Choroid plexus epithelial cell (primary cell): Measurements from ENCODE around the gene CFAP57.

Experiments used
- DNase-seq: peaks from one replicate; pipeline ENCODE4 v3.0.0-alpha.2; 2010; ENCODE audit warnings: low read depth
- H3K4me3 ChIP-seq: 2 replicates; pipeline ENCODE4 v1.5.1; 2011; ENCODE audit warnings: low read depth, mild to moderate bottlenecking, control low read depth, low read length, moderate library complexity
- CTCF ChIP-seq: conservative IDR thresholded peaks from 2 replicates; pipeline ENCODE4 v1.5.1; 2011; ENCODE audit warnings: low read depth, mild to moderate bottlenecking, control low read depth, inconsistent platforms, low read length, moderate library complexity

CFAP57 gene

GRCh38 chr1:43275826-43276620 lies 103.9 kb downstream of the CFAP57 start:
- H3K4me3 ChIP-seq = no peak overlapping the region
- no peak for DNase-seq
- TF ChIP-seq CTCF = no peak

GRCh38 chr1:43276673-43277072 lies 104.5 kb downstream of the CFAP57 start:
- no peak for DNase-seq
- H3K4me3 ChIP-seq = no peak overlapping the region
- TF ChIP-seq CTCF = no peak

- H3K4me3 ChIP-seq = no peak overlapping the region
- TF ChIP-seq CTCF = no peak
- no peak for DNase-seq
These were observed 105.2 kb downstream of the CFAP57 start for GRCh38 chr1:43277116-43277876.

- H3K4me3 ChIP-seq = no peak overlapping the region
- no peak for DNase-seq
- no peak for TF ChIP-seq CTCF
These were observed 107.0 kb downstream of the CFAP57 start for GRCh38 chr1:43279161-43279560.

- H3K4me3 ChIP-seq = no peak overlapping the region
- no peak for DNase-seq
- TF ChIP-seq CTCF = no peak
These were observed 107.5 kb downstream of the CFAP57 start for GRCh38 chr1:43279666-43280065.

- DNase-seq = no peak
- TF ChIP-seq CTCF = no peak
- H3K4me3 ChIP-seq = no peak overlapping the region
These were observed 108.6 kb downstream of the CFAP57 start for GRCh38 chr1:43280692-43281091.
